ENCODE measurements around the gene SLCO6A1. TPM values are rescaled to one million over a fixed set of nuclear protein-coding genes. Genes with fewer than 3 reads are reported as not detected.

The SLCO6A1 gene
- total RNA-seq, 1 donor from 2014 or later: 0.82 TPM

DNA sequence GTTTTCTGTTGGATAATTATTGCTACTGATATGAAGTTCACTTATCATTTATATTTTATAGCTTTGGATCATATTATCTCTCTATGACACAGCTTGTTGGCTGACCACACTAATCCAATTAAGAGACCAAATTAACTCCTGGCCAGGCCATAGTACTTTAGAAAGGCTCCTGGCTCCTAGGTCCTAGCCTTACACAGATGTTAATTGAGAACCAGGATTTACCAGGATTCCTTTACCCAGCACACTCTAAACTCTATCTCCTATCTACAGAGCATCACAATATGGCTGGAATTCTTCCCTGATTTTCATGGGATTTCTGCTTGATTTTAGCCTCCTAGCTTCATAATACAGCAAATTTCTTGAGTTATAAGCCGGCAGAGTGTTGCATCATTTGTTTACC, 80.3 kb downstream of the SLCO6A1 start:
- H3K4me3 Mint-ChIP-seq (ENCODE audit: unreplicated experiment): no peak overlapping the region
- H3K27me3 Mint-ChIP-seq (ENCODE audit: low read depth): no peaks in the 10 kb centered on the region
- H3K4me1 Mint-ChIP-seq (ENCODE audit: low read depth): no peaks in the 10 kb centered on the region
- no peak for DNase-seq (ENCODE audit: low spot score)
- TF ChIP-seq, protein P1, sequence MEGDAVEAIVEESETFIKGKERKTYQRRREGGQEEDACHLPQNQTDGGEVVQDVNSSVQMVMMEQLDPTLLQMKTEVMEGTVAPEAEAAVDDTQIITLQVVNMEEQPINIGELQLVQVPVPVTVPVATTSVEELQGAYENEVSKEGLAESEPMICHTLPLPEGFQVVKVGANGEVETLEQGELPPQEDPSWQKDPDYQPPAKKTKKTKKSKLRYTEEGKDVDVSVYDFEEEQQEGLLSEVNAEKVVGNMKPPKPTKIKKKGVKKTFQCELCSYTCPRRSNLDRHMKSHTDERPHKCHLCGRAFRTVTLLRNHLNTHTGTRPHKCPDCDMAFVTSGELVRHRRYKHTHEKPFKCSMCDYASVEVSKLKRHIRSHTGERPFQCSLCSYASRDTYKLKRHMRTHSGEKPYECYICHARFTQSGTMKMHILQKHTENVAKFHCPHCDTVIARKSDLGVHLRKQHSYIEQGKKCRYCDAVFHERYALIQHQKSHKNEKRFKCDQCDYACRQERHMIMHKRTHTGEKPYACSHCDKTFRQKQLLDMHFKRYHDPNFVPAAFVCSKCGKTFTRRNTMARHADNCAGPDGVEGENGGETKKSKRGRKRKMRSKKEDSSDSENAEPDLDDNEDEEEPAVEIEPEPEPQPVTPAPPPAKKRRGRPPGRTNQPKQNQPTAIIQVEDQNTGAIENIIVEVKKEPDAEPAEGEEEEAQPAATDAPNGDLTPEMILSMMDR (IDR thresholded peaks at IDR 0.05): no peak
- H3K36me3 Mint-ChIP-seq (ENCODE audit: low read depth): no peaks in the 10 kb centered on the region
- peaks cover 6% of the 10 kb centered on the region for H3K9me3 Mint-ChIP-seq (ENCODE audit: low read depth)
- no peak overlapping the region for H3K27ac Mint-ChIP-seq (ENCODE audit: unreplicated experiment)

DNA sequence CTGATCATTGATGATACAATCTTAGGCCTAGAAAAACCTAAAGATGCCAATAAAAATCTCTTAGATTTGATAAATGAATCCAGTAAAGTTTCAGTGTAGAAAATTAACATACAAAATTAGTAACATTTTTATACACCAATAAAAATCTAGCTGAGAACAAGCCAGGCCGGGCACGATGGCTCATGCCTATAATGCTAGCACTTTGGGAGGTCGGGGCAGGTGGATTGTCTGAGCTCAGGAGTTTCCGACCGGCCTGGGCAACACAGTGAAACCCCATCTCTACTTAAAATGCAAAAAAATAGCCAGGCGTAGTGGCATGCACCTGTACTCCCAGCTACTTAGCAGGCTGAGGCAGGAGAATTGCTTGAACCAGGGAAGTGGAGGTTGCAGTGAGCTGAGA, 84.4 kb downstream of the SLCO6A1 start:
- Mint-ChIP-seq H3K27me3 (ENCODE audit: low read depth) (no peaks in the 10 kb centered on the region), H3K9me3 (ENCODE audit: low read depth) (peaks cover 2% of the 10 kb centered on the region), H3K36me3 (ENCODE audit: low read depth) (peaks cover 2% of the 10 kb centered on the region), H3K27ac (ENCODE audit: unreplicated experiment) (no peak overlapping the region), H3K4me3 (ENCODE audit: unreplicated experiment) (no peak overlapping the region), H3K4me1 (ENCODE audit: low read depth) (no peaks in the 10 kb centered on the region)
- no peak for DNase-seq (ENCODE audit: low spot score)
- TF ChIP-seq, protein P1 (IDR thresholded peaks at IDR 0.05): no peak

DNA sequence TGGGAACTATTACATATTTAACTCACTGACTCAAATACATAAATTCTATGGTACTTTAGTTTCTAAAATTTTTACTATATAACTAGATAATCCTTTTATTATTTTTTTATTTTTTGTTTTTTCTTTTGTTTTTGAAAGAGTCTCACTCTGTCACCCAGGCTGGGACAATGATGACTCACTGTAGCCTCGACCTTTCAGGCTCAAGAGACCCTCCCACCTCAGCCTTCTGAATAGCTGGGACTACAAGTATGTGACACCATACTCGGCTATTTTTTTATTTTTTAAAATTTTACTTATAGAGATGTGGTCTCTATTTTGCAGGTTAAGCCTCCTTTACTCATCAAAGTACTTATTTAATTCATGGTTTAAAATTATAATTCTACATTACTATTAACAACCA, 110.6 kb downstream of the SLCO6A1 start:
- H3K4me1 Mint-ChIP-seq (ENCODE audit: low read depth): no peaks in the 10 kb centered on the region
- H3K9me3 Mint-ChIP-seq (ENCODE audit: low read depth): peaks cover 19% of the 10 kb centered on the region
- no peaks in the 10 kb centered on the region for H3K27me3 Mint-ChIP-seq (ENCODE audit: low read depth)
- no peak overlapping the region for H3K4me3 Mint-ChIP-seq (ENCODE audit: unreplicated experiment)
- peaks cover 6% of the 10 kb centered on the region for H3K36me3 Mint-ChIP-seq (ENCODE audit: low read depth)
- H3K27ac Mint-ChIP-seq (ENCODE audit: unreplicated experiment): no peak overlapping the region
- DNase-seq (ENCODE audit: low spot score): no peak
- TF ChIP-seq, protein P1 (IDR thresholded peaks at IDR 0.05): no peak

DNA sequence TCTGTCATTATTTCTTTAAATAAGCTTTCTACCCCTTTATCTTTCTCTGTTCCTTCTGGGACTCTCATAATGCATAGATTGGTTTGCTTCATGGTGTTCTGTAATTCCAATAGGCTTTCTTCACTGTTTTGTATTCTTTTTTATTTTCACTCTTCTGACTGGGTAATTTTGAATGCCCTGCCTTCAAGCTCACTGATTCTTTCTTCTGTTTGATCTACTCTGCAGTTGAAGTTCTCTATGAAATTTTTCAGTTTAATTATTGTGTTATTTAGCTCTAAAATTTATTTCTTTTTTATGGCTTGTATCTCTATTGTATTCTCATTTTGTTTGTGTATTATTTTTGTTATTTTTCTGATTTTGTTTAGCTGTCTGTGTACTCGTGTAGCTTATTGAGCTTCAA, 113.4 kb downstream of the SLCO6A1 start:
- Mint-ChIP-seq H3K27me3 (ENCODE audit: low read depth) (no peaks in the 10 kb centered on the region), H3K9me3 (ENCODE audit: low read depth) (peaks cover 25% of the 10 kb centered on the region), H3K27ac (ENCODE audit: unreplicated experiment) (no peak overlapping the region), H3K4me1 (ENCODE audit: low read depth) (no peaks in the 10 kb centered on the region), H3K36me3 (ENCODE audit: low read depth) (peaks cover 6% of the 10 kb centered on the region), H3K4me3 (ENCODE audit: unreplicated experiment) (no peak overlapping the region)
- no peak for DNase-seq (ENCODE audit: low spot score)
- TF ChIP-seq, protein P1 (IDR thresholded peaks at IDR 0.05): no peak

DNA sequence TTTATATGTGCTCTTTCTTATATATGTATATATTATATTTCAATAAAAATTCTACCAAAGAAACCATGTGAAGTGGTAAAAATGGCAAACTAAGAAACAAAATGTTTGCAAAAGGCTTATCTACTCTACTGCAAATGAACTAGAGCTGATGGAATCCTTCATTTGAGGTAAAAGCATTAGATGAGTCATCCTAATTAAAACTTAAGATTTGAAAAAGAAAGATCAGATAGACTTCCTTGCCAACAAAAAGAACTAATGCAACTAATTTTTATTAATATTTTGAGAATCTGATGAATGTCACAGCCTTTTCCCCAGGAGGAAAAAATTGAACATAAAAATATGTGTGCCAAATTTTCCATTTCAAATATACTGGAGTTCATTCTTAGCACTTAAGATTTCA, 118.6 kb downstream of the SLCO6A1 start:
- Mint-ChIP-seq H3K4me3 (ENCODE audit: unreplicated experiment) (no peak overlapping the region), H3K27ac (ENCODE audit: unreplicated experiment) (no peak overlapping the region), H3K4me1 (ENCODE audit: low read depth) (peaks cover 10% of the 10 kb centered on the region), H3K9me3 (ENCODE audit: low read depth) (peaks cover 17% of the 10 kb centered on the region), H3K36me3 (ENCODE audit: low read depth) (peaks cover 3% of the 10 kb centered on the region), H3K27me3 (ENCODE audit: low read depth) (no peaks in the 10 kb centered on the region)
- TF ChIP-seq, protein P1 (IDR thresholded peaks at IDR 0.05): no peak
- no peak for DNase-seq (ENCODE audit: low spot score)
